K562 (cell line): Measurements from ENCODE around the gene LGALS7B. TPM values are rescaled to one million over a fixed set of nuclear protein-coding genes. Genes with fewer than 3 reads are reported as not detected.

Experiments
- ATAC-seq: fragments of 200-7000 bp; cut with Tn5 transposase; 3 replicates; pipeline ENCODE4 v1.9.1; 2020; ENCODE audit warnings: moderate library complexity
- Bru-seq: library from RNA; stranded (reverse); fragments of 400-500 nt; gene quantifications from one replicate; lab custom pipeline; 2021; lab: Mats Ljungman, UMichigan
- BruChase-seq, 2 experiments: library from RNA; stranded (reverse); fragments of 400-500 nt; gene quantifications; one replicate each; lab custom pipeline; 2021; lab: Mats Ljungman, UMichigan
- BruUV-seq: library from RNA; stranded (reverse); fragments of 400-500 nt; replicated peaks from 2 replicates; lab custom pipeline; 2021; lab: Mats Ljungman, UMichigan
- CTCF ChIA-PET: fragments of 300-600 bp; formaldehyde crosslinking; extraction: SDS; loops from one replicate; lab custom pipeline; 2021; ENCODE audit warnings: low intra/inter-chr PET ratio; lab: Yijun Ruan, JAX
- POLR2A ChIA-PET: fragments of 300-600, 350-650 bp; sonication (Branson Sonifier 250); formaldehyde crosslinking; extraction: SDS; loops from one replicate; lab custom pipeline; 2021; ENCODE audit warnings: antibody characterized with exemption, inconsistent platforms; lab: Yijun Ruan, JAX
- DNase-seq, 4 experiments: peaks; one replicate each; pipeline versions ENCODE4 v3.0.0 to v3.0.0-alpha.2; 2011 to 2018; ENCODE audit warnings: low spot score in 3 of 4, mixed read lengths in 3 of 4; ENCODE audit errors: extremely low read depth in 1 of 4
- FAIRE-seq: peaks from 2 replicates; lab custom pipeline; 2011; peaks lifted over from hg19 to GRCh38; lab: Jason Lieb, UNC
- H2AFZ ChIP-seq: 2 replicates; pipeline ENCODE4 v1.6.0; 2011; ENCODE audit warnings: low read depth, low read length, control low read depth, inconsistent platforms
- H3K27ac ChIP-seq: fragments of 200-600 bp; 3 replicates; pipeline ENCODE4 v1.8.0; 2011; ENCODE audit warnings: low read depth, mild to moderate bottlenecking, control low read depth, inconsistent platforms, low read length, moderate library complexity, mixed read lengths; ENCODE audit errors: extremely low read depth
- H3K27me3 ChIP-seq, 2 experiments: fragments of 300-600 bp in 1 of 2; 2 replicates in 1 of 2; 3 replicates in 1 of 2; pipeline versions ENCODE4 v1.6.0 to v1.8.0; 2011; ENCODE audit warnings: inconsistent platforms in 2 of 2, low read length in 2 of 2, mild to moderate bottlenecking in 1 of 2, mixed read lengths in 1 of 2, moderate library complexity in 1 of 2; ENCODE audit not compliant: control insufficient read depth in 2 of 2, insufficient read depth in 2 of 2
- H3K36me3 ChIP-seq: fragments of 300-600 bp; 3 replicates; pipeline ENCODE4 v1.8.0; 2011; ENCODE audit warnings: mild to moderate bottlenecking, low read length, inconsistent platforms; ENCODE audit not compliant: control insufficient read depth, insufficient read depth
- H3K4me1 ChIP-seq, 2 experiments: fragments of 200-600 bp in 1 of 2; replicated peaks in 1 of 2; 2 replicates in 1 of 2; 3 replicates in 1 of 2; pipeline versions ENCODE4 v1.5.1 to v1.8.0; 2011; ENCODE audit warnings: inconsistent platforms in 2 of 2, low read length in 2 of 2, mild to moderate bottlenecking in 1 of 2, mixed read lengths in 1 of 2, moderate library complexity in 1 of 2; ENCODE audit not compliant: control insufficient read depth in 2 of 2, insufficient read depth in 2 of 2
- H3K4me2 ChIP-seq: 2 replicates; pipeline ENCODE4 v1.6.1; 2011; ENCODE audit warnings: low read length, control low read depth, inconsistent platforms, mixed read lengths; ENCODE audit not compliant: insufficient read depth
- H3K4me3 ChIP-seq: fragments of 200-600 bp; sonication (generic), shearing (Covaris generic); 2 replicates; pipeline ENCODE4 v1.5.1; 2016; ENCODE audit warnings: control low read depth, inconsistent platforms
- H3K79me2 ChIP-seq: fragments of 200-600 bp; 3 replicates; pipeline ENCODE4 v1.8.0; 2011; ENCODE audit warnings: low read length, inconsistent platforms; ENCODE audit not compliant: control insufficient read depth, insufficient read depth
- H3K9ac ChIP-seq, 2 experiments: 2 replicates each; pipeline versions ENCODE4 v1.6.0 to v1.6.1; 2011; ENCODE audit warnings: low read depth in 2 of 2, low read length in 2 of 2, control low read depth in 1 of 2, inconsistent platforms in 1 of 2, mild to moderate bottlenecking in 1 of 2, mixed read lengths in 1 of 2; ENCODE audit not compliant: insufficient read depth in 1 of 2
- H3K9me1 ChIP-seq: one replicate; pipeline ENCODE4 v1.6.0; 2011; ENCODE audit warnings: inconsistent platforms, mild to moderate bottlenecking, low read length, moderate library complexity; ENCODE audit not compliant: control insufficient read depth, insufficient read depth
- H3K9me3 ChIP-seq: replicated peaks from 2 replicates; pipeline ENCODE4 v1.5.1; 2011; ENCODE audit warnings: low read depth, low read length, inconsistent platforms; ENCODE audit not compliant: control insufficient read depth, insufficient read depth
- H4K20me1 ChIP-seq: replicated peaks from 2 replicates; pipeline ENCODE4 v1.6.1; 2011; ENCODE audit warnings: low read length, inconsistent platforms, mixed read lengths; ENCODE audit not compliant: control insufficient read depth, insufficient read depth
- CBFA2T2 ChIP-seq: fragments of 450-650 bp; conservative IDR thresholded peaks from 2 replicates; pipeline ENCODE4 v1.6.1; 2017; ENCODE audit warnings: mild to moderate bottlenecking
- CHD2 ChIP-seq: IDR thresholded peaks from 2 replicates; pipeline ENCODE4 v1.6.1; 2011; ENCODE audit warnings: low read depth, low read length
- HDAC1 ChIP-seq, 2 experiments: fragments of 450-650 bp; IDR thresholded peaks; 2 replicates each; pipeline ENCODE4 v1.6.1; 2016 to 2017; ENCODE audit warnings: inconsistent platforms in 1 of 2, mild to moderate bottlenecking in 1 of 2, moderate library complexity in 1 of 2
- NFXL1 ChIP-seq: fragments of 450-650 bp; formaldehyde crosslinking; IDR thresholded peaks from 2 replicates; pipeline ENCODE4 v1.4.0; 2021; ENCODE audit warnings: mild to moderate bottlenecking
- RFX1 ChIP-seq: fragments of 450-650 bp; IDR thresholded peaks from 2 replicates; pipeline ENCODE4 v1.6.1; 2016; ENCODE audit warnings: mild to moderate bottlenecking, moderate library complexity
- ZC3H4 ChIP-seq: sonication (generic); formaldehyde crosslinking; IDR thresholded peaks from 2 replicates; pipeline ENCODE4 v1.9.0; 2021; ENCODE audit warnings: missing genetic modification reagents, borderline replicate concordance
- ZNF280A ChIP-seq: fragments of 450-650 bp; IDR thresholded peaks from 2 replicates; pipeline ENCODE4 v1.6.1; 2018; ENCODE audit warnings: mild to moderate bottlenecking, low read depth; ENCODE audit not compliant: partially characterized antibody
- WGBS: fragments of 100-300 bp; shearing (Covaris generic); methylation state at CpG from one replicate; pipeline ENCODE4 v1.1.6; 2016; ENCODE audit warnings: low coverage, mixed read lengths; ENCODE audit not compliant: insufficient coverage; ENCODE audit errors: missing lambda C conversion rate; 5-methylcytosine and 5-hydroxymethylcytosine counted together
- in situ Hi-C: fragments of 300-500 bp; cut with MboI; formaldehyde crosslinking; loops from 4 replicates; pipeline ENCODE4 v1.15.0; 2018; ENCODE audit warnings: inconsistent platforms, mixed read lengths
- intact Hi-C: fragments of 100-400 bp; cut with micrococcal nuclease; formaldehyde crosslinking; loops from 2 replicates; pipeline ENCODE4 v1.14.2; 2022
- long read RNA-seq, 3 experiments: library from polyadenylated mRNA in 2 of 3; library from RNA in 1 of 3; unstranded in 2 of 3; stranded (forward) in 1 of 3; transcript quantifications; one replicate each; pipeline ENCODE4 v2.0.0, GENCODE V29; 2019 to 2022
- polyA minus RNA-seq, 3 experiments: library from RNA; depleted of rRNA, polyadenylated mRNA; stranded (reverse); fragments of >200 nt; gene quantifications; 2 replicates each; pipeline ENCODE4 v1.2.3, GENCODE V29; 2011
- polyA plus RNA-seq, 8 experiments: library from polyadenylated mRNA; depleted of rRNA in 4 of 8; stranded (reverse) in 5 of 8; unstranded in 3 of 8; fragments of >200 nt; fragmentation: Nextera tagmentation in 2 of 8; fragmentation: Illumina TruSeq in 1 of 8; extraction: Ambion mirVana in 2 of 8; extraction: Trizol in 1 of 8; gene quantifications; 2 replicates each; pipeline versions ENCODE4 v1.2.1 to v1.2.3, GENCODE V29; 2011 to 2014; ENCODE audit warnings: inconsistent platforms in 1 of 8, missing spikeins in 1 of 8
- total RNA-seq, 7 experiments: library from RNA; depleted of rRNA in 6 of 7; stranded (reverse); fragments of >200 nt in 6 of 7; fragmentation: Illumina TruSeq in 2 of 7; extraction: Trizol in 2 of 7; gene quantifications; 2 replicates each; pipeline versions ENCODE4 v1.2.1 to v1.2.3, GENCODE V29; 2011 to 2021; ENCODE audit warnings: low replicate concordance in 1 of 7
- TF ChIP-seq, protein P1 (sequence below): fragments of 150-350 bp; conservative IDR thresholded peaks from 2 replicates; pipeline ENCODE4 v1.6.1; 2014; ENCODE audit warnings: low read length
- TF ChIP-seq, protein P2 (sequence below), 2 experiments: fragments of 450-650 bp; IDR thresholded peaks; 2 replicates each; pipeline ENCODE4 v1.6.1; 2018; ENCODE audit warnings: mild to moderate bottlenecking in 2 of 2, low read depth in 1 of 2; ENCODE audit not compliant: partially characterized antibody in 2 of 2

Gene LGALS7B
- not detected in 2 replicates for total RNA-seq (2011; cell fraction: chromatin; rRNA removed; ENCODE audit: low replicate concordance)
- not detected in 2 replicates for total RNA-seq (2011; cell fraction: nucleolus; rRNA removed)
- total RNA-seq (2011; cell fraction: nucleoplasm; rRNA removed), result not detected in 2 replicates
- total RNA-seq (2014; rRNA removed) (not detected in 2 replicates), total RNA-seq (2014; rRNA removed; fragmentation: Illumina TruSeq; extraction: Trizol) (not detected in 2 replicates), total RNA-seq (2015; rRNA removed; fragmentation: Illumina TruSeq; extraction: Trizol) (not detected in 2 replicates), total RNA-seq (2021) (not detected in 2 replicates), polyA plus RNA-seq (2011; rRNA removed) (not detected in 2 replicates), polyA plus RNA-seq (2014; fragmentation: Illumina TruSeq; extraction: Trizol) (not detected in 2 replicates), polyA plus RNA-seq (2014; fragmentation: Nextera tagmentation; extraction: Ambion mirVana) (not detected), polyA plus RNA-seq (2014; rRNA removed) (not detected in 2 replicates), polyA minus RNA-seq (2011; rRNA and poly(A)+ RNA removed) (not detected in 2 replicates), Bru-seq, nascent RNA (not detected), BruChase-seq, experiment 1, labeled RNA remaining after a 2-hour chase (not detected), BruChase-seq, experiment 2, labeled RNA remaining after a 6-hour chase (not detected)
- not detected in 2 replicates for polyA plus RNA-seq (2011; cell fraction: cytosol; rRNA removed)
- polyA plus RNA-seq (2011; cell fraction: nucleus; rRNA removed), result not detected in 2 replicates
- polyA plus RNA-seq (2012), result not detected in 2 replicates
- not detected in 2 replicates for polyA minus RNA-seq (2011; cell fraction: cytosol; rRNA and poly(A)+ RNA removed)
- polyA minus RNA-seq (2011; cell fraction: nucleus; rRNA and poly(A)+ RNA removed), result not detected in 2 replicates
- long read RNA-seq, experiment 1, result 0 reads
- long read RNA-seq, experiment 2, result 0 reads
- long read RNA-seq, experiment 3, result 0 reads

DNA sequence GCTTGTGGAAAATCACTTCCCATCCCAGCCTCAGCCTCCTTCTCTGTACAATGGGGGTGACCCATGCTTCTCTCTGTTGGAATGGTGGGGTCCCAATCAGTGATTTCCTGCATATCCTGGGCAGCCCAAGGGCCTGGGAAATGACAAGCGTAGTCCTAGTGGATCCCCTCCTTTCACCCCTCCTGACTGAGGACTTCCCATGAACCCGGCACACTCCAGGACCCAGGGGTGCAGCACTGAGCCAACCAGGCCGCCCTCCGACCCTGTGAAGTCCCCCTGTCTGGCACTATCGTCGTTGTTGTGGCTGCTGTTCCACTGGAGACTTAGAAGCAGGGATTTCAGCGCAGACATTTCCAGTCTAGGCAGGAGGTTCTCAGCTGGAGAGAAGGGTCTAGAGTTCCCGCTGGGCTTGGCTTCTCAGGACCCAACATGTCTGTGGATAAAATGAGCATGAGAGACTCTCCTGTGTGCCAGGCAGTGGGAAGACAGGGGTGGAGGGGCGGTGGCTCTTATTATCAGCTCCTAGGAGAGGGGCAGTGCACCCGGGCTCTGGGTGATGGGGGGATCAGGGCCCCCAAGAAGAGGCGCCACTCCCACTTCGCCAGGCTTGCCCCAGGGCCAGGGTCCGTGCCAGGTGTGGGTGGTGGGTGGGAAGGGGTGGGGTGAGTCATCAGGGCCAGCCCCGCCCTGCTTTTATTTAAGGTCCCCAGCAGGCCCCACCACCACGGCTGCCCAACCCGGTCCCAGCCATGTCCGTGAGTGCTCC is at the start of gene LGALS7B:
Gene LGALS7B (plus strand): TSS at position 723 of the 766 bp plus-strand sequence. CDS start 27 bp downstream, at position 750.
- ChIA-PET POLR2A (interaction anchor here (0.6 to 1.1 kb wide), 2 partner anchors 28 to 51 kb away, joined by 3 to 4 read pairs; no protein-coding TSS in a partner anchor), CTCF (no interaction called here)
- H2AFZ ChIP-seq, result no peak within 1 kb of the TSS
- no peak within 1 kb of the TSS for H3K4me3 ChIP-seq
- H3K4me2 ChIP-seq, result no peak within 1 kb of the TSS
- no peaks in the 10 kb centered on the region for H3K9me1 ChIP-seq
- H3K36me3 ChIP-seq, result no peaks in the 10 kb centered on the region
- intact Hi-C loops, result no loop called here
- DNase-seq (no peak), ATAC-seq (peak; percentile 35), FAIRE-seq (no peak)
- H3K9me3 ChIP-seq, result no peaks in the 10 kb centered on the region
- H3K27ac ChIP-seq, result no peak within 1 kb of the TSS
- H4K20me1 ChIP-seq, result no peaks in the 10 kb centered on the region
- H3K27me3 ChIP-seq, result no peaks in the 10 kb centered on the region
- no TSS peak for BruUV-seq
- peak within 1 kb of the TSS in 1 of 2 experiments; percentile 65; a peak in 1 of 4 replicates for H3K9ac ChIP-seq
- in situ Hi-C loops, result no loop called here
- peaks cover 0 to 8% of the 10 kb centered on the region in 2 experiments; a peak in 2 of 5 replicates for H3K4me1 ChIP-seq
- H3K79me2 ChIP-seq, result no peaks in the 10 kb centered on the region
- 41% methylated on average over 10 of the region's 17 CpGs for WGBS
- TF ChIP-seq CBFA2T2 (no peak), NFXL1 (CRISPR knock-in tag) (no peak), ZNF280A (no peak), CHD2 (no peak), ZC3H4 (CRISPR knock-in tag) (no peak), RFX1 (no peak), HDAC1 (IDR thresholded peaks at IDR 0.05) (no peak)
- TF ChIP-seq, protein P1, sequence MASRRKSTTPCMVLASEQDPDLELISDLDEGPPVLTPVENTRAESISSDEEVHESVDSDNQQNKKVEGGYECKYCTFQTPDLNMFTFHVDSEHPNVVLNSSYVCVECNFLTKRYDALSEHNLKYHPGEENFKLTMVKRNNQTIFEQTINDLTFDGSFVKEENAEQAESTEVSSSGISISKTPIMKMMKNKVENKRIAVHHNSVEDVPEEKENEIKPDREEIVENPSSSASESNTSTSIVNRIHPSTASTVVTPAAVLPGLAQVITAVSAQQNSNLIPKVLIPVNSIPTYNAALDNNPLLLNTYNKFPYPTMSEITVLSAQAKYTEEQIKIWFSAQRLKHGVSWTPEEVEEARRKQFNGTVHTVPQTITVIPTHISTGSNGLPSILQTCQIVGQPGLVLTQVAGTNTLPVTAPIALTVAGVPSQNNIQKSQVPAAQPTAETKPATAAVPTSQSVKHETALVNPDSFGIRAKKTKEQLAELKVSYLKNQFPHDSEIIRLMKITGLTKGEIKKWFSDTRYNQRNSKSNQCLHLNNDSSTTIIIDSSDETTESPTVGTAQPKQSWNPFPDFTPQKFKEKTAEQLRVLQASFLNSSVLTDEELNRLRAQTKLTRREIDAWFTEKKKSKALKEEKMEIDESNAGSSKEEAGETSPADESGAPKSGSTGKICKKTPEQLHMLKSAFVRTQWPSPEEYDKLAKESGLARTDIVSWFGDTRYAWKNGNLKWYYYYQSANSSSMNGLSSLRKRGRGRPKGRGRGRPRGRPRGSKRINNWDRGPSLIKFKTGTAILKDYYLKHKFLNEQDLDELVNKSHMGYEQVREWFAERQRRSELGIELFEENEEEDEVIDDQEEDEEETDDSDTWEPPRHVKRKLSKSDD, result no peak
- TF ChIP-seq, protein P2, sequence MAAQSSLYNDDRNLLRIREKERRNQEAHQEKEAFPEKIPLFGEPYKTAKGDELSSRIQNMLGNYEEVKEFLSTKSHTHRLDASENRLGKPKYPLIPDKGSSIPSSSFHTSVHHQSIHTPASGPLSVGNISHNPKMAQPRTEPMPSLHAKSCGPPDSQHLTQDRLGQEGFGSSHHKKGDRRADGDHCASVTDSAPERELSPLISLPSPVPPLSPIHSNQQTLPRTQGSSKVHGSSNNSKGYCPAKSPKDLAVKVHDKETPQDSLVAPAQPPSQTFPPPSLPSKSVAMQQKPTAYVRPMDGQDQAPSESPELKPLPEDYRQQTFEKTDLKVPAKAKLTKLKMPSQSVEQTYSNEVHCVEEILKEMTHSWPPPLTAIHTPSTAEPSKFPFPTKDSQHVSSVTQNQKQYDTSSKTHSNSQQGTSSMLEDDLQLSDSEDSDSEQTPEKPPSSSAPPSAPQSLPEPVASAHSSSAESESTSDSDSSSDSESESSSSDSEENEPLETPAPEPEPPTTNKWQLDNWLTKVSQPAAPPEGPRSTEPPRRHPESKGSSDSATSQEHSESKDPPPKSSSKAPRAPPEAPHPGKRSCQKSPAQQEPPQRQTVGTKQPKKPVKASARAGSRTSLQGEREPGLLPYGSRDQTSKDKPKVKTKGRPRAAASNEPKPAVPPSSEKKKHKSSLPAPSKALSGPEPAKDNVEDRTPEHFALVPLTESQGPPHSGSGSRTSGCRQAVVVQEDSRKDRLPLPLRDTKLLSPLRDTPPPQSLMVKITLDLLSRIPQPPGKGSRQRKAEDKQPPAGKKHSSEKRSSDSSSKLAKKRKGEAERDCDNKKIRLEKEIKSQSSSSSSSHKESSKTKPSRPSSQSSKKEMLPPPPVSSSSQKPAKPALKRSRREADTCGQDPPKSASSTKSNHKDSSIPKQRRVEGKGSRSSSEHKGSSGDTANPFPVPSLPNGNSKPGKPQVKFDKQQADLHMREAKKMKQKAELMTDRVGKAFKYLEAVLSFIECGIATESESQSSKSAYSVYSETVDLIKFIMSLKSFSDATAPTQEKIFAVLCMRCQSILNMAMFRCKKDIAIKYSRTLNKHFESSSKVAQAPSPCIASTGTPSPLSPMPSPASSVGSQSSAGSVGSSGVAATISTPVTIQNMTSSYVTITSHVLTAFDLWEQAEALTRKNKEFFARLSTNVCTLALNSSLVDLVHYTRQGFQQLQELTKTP (IDR thresholded peaks at IDR 0.05; ENCODE audit: low read depth in 1 of 2, partially characterized antibody in 2 of 2), result no peak
